Posterior cingulate gyrus (tissue), 11 donors: ENCODE measurements around the gene OR1J1.

Experiments
- DNase-seq, 10 donors: peaks; one replicate each; pipeline versions ENCODE4 v3.0.0 to v3.0.0-alpha.2; 2020 to 2021; ENCODE audit warnings: mixed read lengths in 3 of 10
- intact Hi-C: fragments of 100-400 bp; cut with DNase I; formaldehyde crosslinking; loops from one replicate; pipeline ENCODE4 v1.15.1; 2023

The OR1J1 gene

GRCh38 chr9:122477826-122478225 is at the start of gene OR1J1:
Gene OR1J1, minus strand, starts transcription at chr9:122477926. Its CDS starts 0 bp downstream, at chr9:122477926.
- DNase-seq: no peak
- intact Hi-C loops: no loop called here

- intact Hi-C loops: no loop called here
- no peak for DNase-seq
Measured at GRCh38 chr9:122527193-122527592, 49.5 kb upstream of the OR1J1 start, which contains the start of gene OR1N1. Gene OR1N1, minus strand, starts transcription at chr9:122527293. Its CDS starts 0 bp downstream, at chr9:122527293.

- intact Hi-C loops: no loop called here
- DNase-seq: no peak
Measured at GRCh38 chr9:122526602-122527001, 48.9 kb upstream of the OR1J1 start.

GRCh38 chr9:122519376-122519775 is 41.6 kb upstream of the OR1J1 start:
- DNase-seq: no peak
- intact Hi-C loops: no loop called here

GRCh38 chr9:122518841-122519240 is 41.1 kb upstream of the OR1J1 start, which contains the start of gene OR1J4:
Gene OR1J4, plus strand, starts transcription at chr9:122519141. Its CDS starts 0 bp downstream, at chr9:122519141.
- intact Hi-C loops: no loop called here
- no peak for DNase-seq

GRCh38 chr9:122518226-122518625 is 40.5 kb upstream of the OR1J1 start:
- DNase-seq: no peak
- intact Hi-C loops: no loop called here

GRCh38 chr9:122510502-122510901 is 32.8 kb upstream of the OR1J1 start, which contains the start of gene OR1J2:
Gene OR1J2, plus strand, starts transcription at chr9:122510802. Its CDS starts 0 bp downstream, at chr9:122510802.
- intact Hi-C loops: no loop called here
- no peak for DNase-seq

- intact Hi-C loops: no loop called here
- no peak for DNase-seq
Measured at GRCh38 chr9:122506964-122507363, 29.2 kb upstream of the OR1J1 start.

- intact Hi-C loops: no loop called here
- no peak for DNase-seq
Measured at GRCh38 chr9:122498883-122499288, 21.2 kb upstream of the OR1J1 start.

GRCh38 chr9:122479062-122479461 is 1.3 kb upstream of the OR1J1 start:
- intact Hi-C loops: no loop called here
- no peak for DNase-seq

GRCh38 chr9:122477346-122477745 is 380 bp downstream of the OR1J1 start:
- intact Hi-C loops: no loop called here
- DNase-seq: no peak

- intact Hi-C loops: no loop called here
- no peak for DNase-seq
Measured at GRCh38 chr9:122475717-122476116, 2.0 kb downstream of the OR1J1 start.

GRCh38 chr9:122474561-122474960 is 3.2 kb downstream of the OR1J1 start:
- DNase-seq: no peak
- intact Hi-C loops: no loop called here

- no peak for DNase-seq
- intact Hi-C loops: no loop called here
Measured at GRCh38 chr9:122468735-122469134, 9.0 kb downstream of the OR1J1 start.

GRCh38 chr9:122466456-122466855 is 11.3 kb downstream of the OR1J1 start:
- intact Hi-C loops: no loop called here
- DNase-seq: no peak

- intact Hi-C loops: loop anchor here (1.0 kb wide), 2 partner anchors 345 to 885 kb away; no protein-coding TSS in a partner anchor
- peak; percentile 40 to 93 (median 70) for DNase-seq
Measured at GRCh38 chr9:122464633-122465567, 12.8 kb downstream of the OR1J1 start.

- intact Hi-C loops: no loop called here
Measured at GRCh38 chr9:122463828-122464632, 13.7 kb downstream of the OR1J1 start.

GRCh38 chr9:122457787-122458186 is 19.9 kb downstream of the OR1J1 start:
- DNase-seq: no peak
- intact Hi-C loops: loop anchor here (10.0 kb wide), 1 partner anchor 93 kb away; no protein-coding TSS in a partner anchor

More at GRCh38 chr9:122463828-122464632, 13.7 kb downstream of the OR1J1 start:
- DNase-seq: peak in 1 of 10 donors; percentile 57

GRCh38 chr9:122456123-122456522 is 21.6 kb downstream of the OR1J1 start:
- DNase-seq: no peak
- intact Hi-C loops: loop anchor here (10.0 kb wide), 1 partner anchor 91 kb away; no protein-coding TSS in a partner anchor

GRCh38 chr9:122453677-122454135 is 24.0 kb downstream of the OR1J1 start:
- intact Hi-C loops: loop anchor here (1.0 to 10.0 kb wide), 3 partner anchors 89 to 354 kb away; no protein-coding TSS in a partner anchor
- no peak for DNase-seq
